ENCODE results near the gene GMPS. TPM values are rescaled to one million over a fixed set of nuclear protein-coding genes. Genes with fewer than 3 reads are reported as not detected.

The GMPS gene
- total and polyA plus RNA-seq, 2 of the 8 experiments (the other 6 are each of a cell fraction or from before 2014, with no cell fraction given), result 57.7 to 175 TPM

- TF ChIP-seq, protein P1, sequence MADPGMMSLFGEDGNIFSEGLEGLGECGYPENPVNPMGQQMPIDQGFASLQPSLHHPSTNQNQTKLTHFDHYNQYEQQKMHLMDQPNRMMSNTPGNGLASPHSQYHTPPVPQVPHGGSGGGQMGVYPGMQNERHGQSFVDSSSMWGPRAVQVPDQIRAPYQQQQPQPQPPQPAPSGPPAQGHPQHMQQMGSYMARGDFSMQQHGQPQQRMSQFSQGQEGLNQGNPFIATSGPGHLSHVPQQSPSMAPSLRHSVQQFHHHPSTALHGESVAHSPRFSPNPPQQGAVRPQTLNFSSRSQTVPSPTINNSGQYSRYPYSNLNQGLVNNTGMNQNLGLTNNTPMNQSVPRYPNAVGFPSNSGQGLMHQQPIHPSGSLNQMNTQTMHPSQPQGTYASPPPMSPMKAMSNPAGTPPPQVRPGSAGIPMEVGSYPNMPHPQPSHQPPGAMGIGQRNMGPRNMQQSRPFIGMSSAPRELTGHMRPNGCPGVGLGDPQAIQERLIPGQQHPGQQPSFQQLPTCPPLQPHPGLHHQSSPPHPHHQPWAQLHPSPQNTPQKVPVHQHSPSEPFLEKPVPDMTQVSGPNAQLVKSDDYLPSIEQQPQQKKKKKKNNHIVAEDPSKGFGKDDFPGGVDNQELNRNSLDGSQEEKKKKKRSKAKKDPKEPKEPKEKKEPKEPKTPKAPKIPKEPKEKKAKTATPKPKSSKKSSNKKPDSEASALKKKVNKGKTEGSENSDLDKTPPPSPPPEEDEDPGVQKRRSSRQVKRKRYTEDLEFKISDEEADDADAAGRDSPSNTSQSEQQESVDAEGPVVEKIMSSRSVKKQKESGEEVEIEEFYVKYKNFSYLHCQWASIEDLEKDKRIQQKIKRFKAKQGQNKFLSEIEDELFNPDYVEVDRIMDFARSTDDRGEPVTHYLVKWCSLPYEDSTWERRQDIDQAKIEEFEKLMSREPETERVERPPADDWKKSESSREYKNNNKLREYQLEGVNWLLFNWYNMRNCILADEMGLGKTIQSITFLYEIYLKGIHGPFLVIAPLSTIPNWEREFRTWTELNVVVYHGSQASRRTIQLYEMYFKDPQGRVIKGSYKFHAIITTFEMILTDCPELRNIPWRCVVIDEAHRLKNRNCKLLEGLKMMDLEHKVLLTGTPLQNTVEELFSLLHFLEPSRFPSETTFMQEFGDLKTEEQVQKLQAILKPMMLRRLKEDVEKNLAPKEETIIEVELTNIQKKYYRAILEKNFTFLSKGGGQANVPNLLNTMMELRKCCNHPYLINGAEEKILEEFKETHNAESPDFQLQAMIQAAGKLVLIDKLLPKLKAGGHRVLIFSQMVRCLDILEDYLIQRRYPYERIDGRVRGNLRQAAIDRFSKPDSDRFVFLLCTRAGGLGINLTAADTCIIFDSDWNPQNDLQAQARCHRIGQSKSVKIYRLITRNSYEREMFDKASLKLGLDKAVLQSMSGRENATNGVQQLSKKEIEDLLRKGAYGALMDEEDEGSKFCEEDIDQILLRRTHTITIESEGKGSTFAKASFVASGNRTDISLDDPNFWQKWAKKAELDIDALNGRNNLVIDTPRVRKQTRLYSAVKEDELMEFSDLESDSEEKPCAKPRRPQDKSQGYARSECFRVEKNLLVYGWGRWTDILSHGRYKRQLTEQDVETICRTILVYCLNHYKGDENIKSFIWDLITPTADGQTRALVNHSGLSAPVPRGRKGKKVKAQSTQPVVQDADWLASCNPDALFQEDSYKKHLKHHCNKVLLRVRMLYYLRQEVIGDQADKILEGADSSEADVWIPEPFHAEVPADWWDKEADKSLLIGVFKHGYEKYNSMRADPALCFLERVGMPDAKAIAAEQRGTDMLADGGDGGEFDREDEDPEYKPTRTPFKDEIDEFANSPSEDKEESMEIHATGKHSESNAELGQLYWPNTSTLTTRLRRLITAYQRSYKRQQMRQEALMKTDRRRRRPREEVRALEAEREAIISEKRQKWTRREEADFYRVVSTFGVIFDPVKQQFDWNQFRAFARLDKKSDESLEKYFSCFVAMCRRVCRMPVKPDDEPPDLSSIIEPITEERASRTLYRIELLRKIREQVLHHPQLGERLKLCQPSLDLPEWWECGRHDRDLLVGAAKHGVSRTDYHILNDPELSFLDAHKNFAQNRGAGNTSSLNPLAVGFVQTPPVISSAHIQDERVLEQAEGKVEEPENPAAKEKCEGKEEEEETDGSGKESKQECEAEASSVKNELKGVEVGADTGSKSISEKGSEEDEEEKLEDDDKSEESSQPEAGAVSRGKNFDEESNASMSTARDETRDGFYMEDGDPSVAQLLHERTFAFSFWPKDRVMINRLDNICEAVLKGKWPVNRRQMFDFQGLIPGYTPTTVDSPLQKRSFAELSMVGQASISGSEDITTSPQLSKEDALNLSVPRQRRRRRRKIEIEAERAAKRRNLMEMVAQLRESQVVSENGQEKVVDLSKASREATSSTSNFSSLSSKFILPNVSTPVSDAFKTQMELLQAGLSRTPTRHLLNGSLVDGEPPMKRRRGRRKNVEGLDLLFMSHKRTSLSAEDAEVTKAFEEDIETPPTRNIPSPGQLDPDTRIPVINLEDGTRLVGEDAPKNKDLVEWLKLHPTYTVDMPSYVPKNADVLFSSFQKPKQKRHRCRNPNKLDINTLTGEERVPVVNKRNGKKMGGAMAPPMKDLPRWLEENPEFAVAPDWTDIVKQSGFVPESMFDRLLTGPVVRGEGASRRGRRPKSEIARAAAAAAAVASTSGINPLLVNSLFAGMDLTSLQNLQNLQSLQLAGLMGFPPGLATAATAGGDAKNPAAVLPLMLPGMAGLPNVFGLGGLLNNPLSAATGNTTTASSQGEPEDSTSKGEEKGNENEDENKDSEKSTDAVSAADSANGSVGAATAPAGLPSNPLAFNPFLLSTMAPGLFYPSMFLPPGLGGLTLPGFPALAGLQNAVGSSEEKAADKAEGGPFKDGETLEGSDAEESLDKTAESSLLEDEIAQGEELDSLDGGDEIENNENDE (IDR thresholded peaks at IDR 0.05; ENCODE audit: insufficient replicate concordance, low read length), result no peak
These were observed 89.6 kb downstream of the GMPS start (continued) for GRCh38 chr3:155960060-155960459.

Data from H1 (cell line).